SK-N-MC (cell line): ENCODE results near the gene PTGS1.

Experiments
- DNase-seq: peaks from one replicate; pipeline ENCODE4 v3.0.0-alpha.2; 2011; ENCODE audit warnings: low read depth, low spot score
- H3K27ac ChIP-seq: fragments of 200-600 bp; sonication (generic); 2 replicates; pipeline ENCODE4 v1.5.1; 2016; ENCODE audit warnings: mixed run types
- H3K36me3 ChIP-seq: fragments of 200-600 bp; sonication (generic); 2 replicates; pipeline ENCODE4 v1.6.1; 2017; ENCODE audit warnings: antibody characterized with exemption, low read length, mixed read lengths; ENCODE audit not compliant: insufficient read depth
- H3K4me3 ChIP-seq: fragments of 200-600 bp; sonication (generic); 2 replicates; pipeline ENCODE4 v1.5.1; 2016
- H3K9ac ChIP-seq: fragments of 200-600 bp; sonication (generic); 2 replicates; pipeline ENCODE4 v1.8.0; 2017; ENCODE audit warnings: mixed run types, mixed read lengths; ENCODE audit not compliant: insufficient read length
- H3K9me3 ChIP-seq: fragments of 200-600 bp; sonication (generic); 2 replicates; pipeline ENCODE4 v1.6.1; 2017; ENCODE audit warnings: low read depth, mild to moderate bottlenecking, antibody characterized with exemption, low read length, moderate library complexity, mixed read lengths
- EZH2 ChIP-seq: fragments of 200-600 bp; sonication (generic); IDR thresholded peaks from one replicate; pipeline ENCODE4 v1.6.1; 2017; ENCODE audit warnings: antibody characterized with exemption
- FOXP2 ChIP-seq: optimal IDR thresholded peaks from 2 replicates; pipeline ENCODE3; 2011; ENCODE audit warnings: mild to moderate bottlenecking, moderate library complexity; ENCODE audit not compliant: insufficient read depth; ENCODE audit errors: extremely low read length, control extremely low read depth
- POLR2AphosphoS5 ChIP-seq: IDR thresholded peaks from 2 replicates; pipeline ENCODE4 v1.6.1; 2012; ENCODE audit warnings: mild to moderate bottlenecking, low read depth, low read length, borderline replicate concordance

The PTGS1 gene

DNA sequence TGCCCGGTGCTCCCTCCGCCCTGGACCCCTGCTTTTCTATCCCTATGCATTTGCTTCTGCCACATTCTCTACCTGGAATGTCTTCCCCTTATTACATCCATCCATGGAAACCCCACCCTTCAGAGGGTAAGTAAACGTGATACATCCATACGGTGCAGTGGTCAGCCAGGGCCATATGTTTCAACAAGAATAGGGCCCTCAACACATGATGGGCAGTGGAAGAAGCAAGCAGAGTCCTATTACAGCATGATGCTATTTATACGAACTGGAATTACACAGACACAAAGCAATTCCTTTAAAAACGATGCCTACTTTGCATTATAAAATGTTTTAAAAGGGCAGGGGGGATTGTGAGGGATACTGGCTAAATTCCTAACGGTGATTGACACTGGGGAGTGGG is 38.2 kb upstream of the PTGS1 start:
- Histone ChIP-seq H3K9ac (no peak overlapping the region), H3K4me3 (no peak overlapping the region), H3K36me3 (no peaks in the 10 kb centered on the region; the same call in 1 of the 2 replicates), H3K27ac (no peak overlapping the region), H3K9me3 (no peaks in the 10 kb centered on the region)
- no peak for TF ChIP-seq POLR2AphosphoS5
- DNase-seq = no peak

DNA sequence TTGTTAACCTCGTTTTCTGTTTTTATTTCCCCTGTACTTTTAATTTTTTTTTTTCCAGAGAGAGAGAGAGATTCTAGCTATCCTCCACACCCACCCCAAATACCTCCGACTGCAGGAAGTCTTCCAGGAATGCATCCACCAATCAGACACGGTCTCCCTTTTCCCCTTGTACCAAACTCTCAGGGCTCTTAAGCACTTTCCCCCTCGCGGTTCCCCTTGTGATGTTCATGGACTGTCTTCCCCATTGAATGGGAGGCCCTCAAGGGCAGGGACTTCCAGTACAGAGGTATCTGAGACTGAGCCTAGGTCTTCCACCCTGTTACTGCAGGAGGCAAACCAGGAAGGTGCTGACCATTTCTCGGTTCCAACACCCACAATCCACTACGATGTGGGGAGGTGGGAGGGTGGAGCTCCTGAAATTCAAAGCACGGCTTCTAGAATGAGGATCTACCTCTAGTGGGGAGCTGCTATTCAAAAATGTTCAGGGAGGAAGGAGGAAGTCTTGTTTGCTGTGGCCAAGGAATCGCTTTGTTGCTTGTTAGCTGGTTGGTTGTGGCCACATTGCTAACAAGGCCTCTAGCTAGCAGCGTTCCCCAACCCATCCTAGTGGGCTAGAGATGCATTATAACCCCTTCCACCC is 37.5 kb upstream of the PTGS1 start:
- Histone ChIP-seq H3K9me3 (no peaks in the 10 kb centered on the region), H3K4me3 (no peak overlapping the region), H3K27ac (no peak overlapping the region), H3K36me3 (no peaks in the 10 kb centered on the region; the same call in 1 of the 2 replicates), H3K9ac (no peak overlapping the region)
- no peak for DNase-seq
- TF ChIP-seq EZH2 (no peak), FOXP2 (no peak), POLR2AphosphoS5 (no peak)

DNA sequence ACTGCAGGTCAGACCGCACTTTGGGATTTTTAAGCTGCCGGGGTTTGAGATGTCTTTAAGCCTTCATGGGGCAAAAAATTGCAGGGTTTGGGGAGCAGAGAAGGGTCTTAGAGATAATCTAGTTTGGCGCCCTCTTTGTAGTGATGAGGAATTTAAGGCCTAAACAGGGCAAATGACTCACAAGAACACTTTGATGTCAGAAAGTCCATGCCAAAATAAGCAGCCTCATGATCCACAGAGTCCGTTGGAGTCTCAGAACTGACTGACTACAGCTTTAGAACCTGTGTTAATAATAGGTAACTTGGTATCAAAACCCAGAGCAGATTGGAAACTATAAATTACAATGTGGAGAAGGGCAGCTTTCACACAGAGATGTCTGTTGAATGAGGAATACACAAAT is 35.9 kb upstream of the PTGS1 start:
- TF ChIP-seq EZH2 (no peak), POLR2AphosphoS5 (no peak)
- Histone ChIP-seq H3K9ac (no peak overlapping the region), H3K4me3 (no peak overlapping the region), H3K27ac (no peak overlapping the region), H3K36me3 (no peaks in the 10 kb centered on the region), H3K9me3 (no peaks in the 10 kb centered on the region)
- DNase-seq = no peak

DNA sequence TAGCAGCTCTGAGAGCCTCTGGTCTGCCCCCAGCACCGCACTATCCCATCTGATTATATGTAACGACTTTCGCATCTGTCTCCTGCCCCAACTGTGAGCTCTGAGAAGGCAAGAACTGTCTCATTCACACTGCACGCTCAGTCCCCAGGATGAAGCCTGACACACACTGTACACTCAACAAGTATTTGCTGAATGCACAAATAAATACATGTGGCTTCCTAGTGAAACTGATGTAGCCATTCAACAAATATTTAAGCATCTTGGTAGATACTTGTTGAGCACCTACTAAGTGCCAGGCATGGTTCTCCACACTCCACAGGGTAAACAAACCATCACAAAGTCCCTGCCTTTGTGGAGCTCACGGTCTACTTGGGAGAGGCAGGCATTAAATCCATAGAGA is 34.6 kb upstream of the PTGS1 start:
- Histone ChIP-seq H3K4me3 (no peak overlapping the region), H3K36me3 (no peaks in the 10 kb centered on the region), H3K9ac (no peak overlapping the region), H3K9me3 (no peaks in the 10 kb centered on the region), H3K27ac (no peak overlapping the region)
- TF ChIP-seq POLR2AphosphoS5 (no peak), FOXP2 (no peak), EZH2 (no peak)
- no peak for DNase-seq

- Histone ChIP-seq H3K36me3 (no peaks in the 10 kb centered on the region), H3K9me3 (no peaks in the 10 kb centered on the region), H3K27ac (no peak overlapping the region), H3K9ac (no peak overlapping the region), H3K4me3 (no peak overlapping the region)
- no peak for TF ChIP-seq EZH2
- TF ChIP-seq POLR2AphosphoS5 = no peak
- TF ChIP-seq FOXP2 = no peak
- DNase-seq = no peak
Measured at GRCh38 chr9:122336866-122337555, 33.8 kb upstream of the PTGS1 start.

- H3K27ac ChIP-seq = no peak overlapping the region
- no peak for TF ChIP-seq EZH2
- TF ChIP-seq POLR2AphosphoS5 = no peak
- no peak for TF ChIP-seq FOXP2
- no peaks in the 10 kb centered on the region for H3K36me3 ChIP-seq
- no peak overlapping the region for H3K9ac ChIP-seq
- DNase-seq = no peak
- no peaks in the 10 kb centered on the region for H3K9me3 ChIP-seq
- H3K4me3 ChIP-seq = no peak overlapping the region
Measured at GRCh38 chr9:122337556-122337929, 33.3 kb upstream of the PTGS1 start.

- no peak for TF ChIP-seq FOXP2
- no peak for TF ChIP-seq POLR2AphosphoS5
- TF ChIP-seq EZH2 = no peak
- H3K9ac ChIP-seq = no peak overlapping the region
- H3K4me3 ChIP-seq = no peak overlapping the region
- H3K27ac ChIP-seq = no peak overlapping the region
- H3K9me3 ChIP-seq = no peaks in the 10 kb centered on the region
- no peaks in the 10 kb centered on the region for H3K36me3 ChIP-seq
- DNase-seq = no peak
Measured at GRCh38 chr9:122338536-122338935, 32.3 kb upstream of the PTGS1 start.

GRCh38 chr9:122338994-122339393 is 31.8 kb upstream of the PTGS1 start:
- Histone ChIP-seq H3K9ac (no peak overlapping the region), H3K9me3 (no peaks in the 10 kb centered on the region), H3K36me3 (no peaks in the 10 kb centered on the region), H3K4me3 (no peak overlapping the region), H3K27ac (no peak overlapping the region)
- TF ChIP-seq FOXP2 (no peak), POLR2AphosphoS5 (no peak), EZH2 (no peak)
- no peak for DNase-seq

DNA sequence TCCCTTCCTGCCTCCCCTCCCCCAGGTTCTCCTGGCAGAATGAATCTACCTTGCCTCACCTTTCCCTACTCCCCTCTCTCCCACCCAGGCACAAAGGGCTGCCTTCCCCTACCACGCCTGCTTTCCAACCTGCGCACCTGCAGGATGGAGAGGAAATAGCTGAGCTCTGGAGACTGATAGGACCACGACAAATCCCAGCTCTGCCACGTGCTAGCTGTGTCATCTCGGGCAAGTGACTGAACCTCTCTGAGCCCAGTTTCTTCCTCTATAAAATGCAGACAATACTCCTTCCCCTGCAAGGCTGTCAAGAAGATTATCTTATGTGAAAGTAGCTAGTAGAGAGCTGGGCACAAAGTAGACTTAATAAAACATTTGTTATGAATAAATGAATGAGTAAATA is 31.2 kb upstream of the PTGS1 start:
- H3K27ac ChIP-seq = no peak overlapping the region
- no peak for TF ChIP-seq FOXP2
- TF ChIP-seq POLR2AphosphoS5 = no peak
- no peak for TF ChIP-seq EZH2
- H3K4me3 ChIP-seq = no peak overlapping the region
- H3K9ac ChIP-seq = no peak overlapping the region
- H3K36me3 ChIP-seq = no peaks in the 10 kb centered on the region
- DNase-seq = no peak
- H3K9me3 ChIP-seq = no peaks in the 10 kb centered on the region
